Activated T-helper 2 cell treated with anti-CD3 and anti-CD28 coated beads, Interferon-gamma antibody, Interleukin-2, Interleukin-4, amounts not matched to agents 10 μg/mL and 5 μg/mL and 100 μg/mL, durations not matched to agents 14 hours and 24 hours and 36 hours (primary cell): ENCODE data around the gene FSCN2. TPM values are rescaled to one million over a fixed set of nuclear protein-coding genes. Genes with fewer than 3 reads are reported as not detected.

Experiments
- DNase-seq: peaks from one replicate; pipeline ENCODE4 v3.0.0; 2021; ENCODE audit warnings: low spot score
- H3K27ac Mint-ChIP-seq: one replicate; pipeline ENCODE4 v1.8.0; 2021; ENCODE audit warnings: mixed read lengths
- H3K27me3 Mint-ChIP-seq: one replicate; pipeline ENCODE4 v1.8.0; 2021; ENCODE audit warnings: low read depth, mixed read lengths
- H3K36me3 Mint-ChIP-seq: one replicate; pipeline ENCODE4 v1.8.0; 2021; ENCODE audit warnings: low read depth, mixed read lengths
- H3K4me1 Mint-ChIP-seq: one replicate; pipeline ENCODE4 v1.8.0; 2021; ENCODE audit warnings: low read depth, mixed read lengths
- H3K4me3 Mint-ChIP-seq: one replicate; pipeline ENCODE4 v1.8.0; 2021; ENCODE audit warnings: low read depth, mild to moderate bottlenecking, moderate library complexity, mixed read lengths
- H3K9me3 Mint-ChIP-seq: one replicate; pipeline ENCODE4 v1.8.0; 2021; ENCODE audit warnings: mixed read lengths
- intact Hi-C: fragments of 100-400 bp; cut with micrococcal nuclease; formaldehyde crosslinking; loops from one replicate; pipeline ENCODE4 v1.15.1; 2023
- total RNA-seq: library from RNA; stranded (reverse); gene quantifications from 2 replicates; pipeline ENCODE4 v1.2.3, GENCODE V29; 2022

FSCN2 gene
- total RNA-seq, 1 donor from 2014 or later, result 1.1 TPM

GRCh38 chr17:81537856-81538555 is 9.8 kb downstream of the FSCN2 start:
- peaks cover 13% of the 10 kb centered on the region for H3K36me3 Mint-ChIP-seq
- H3K4me1 Mint-ChIP-seq, result no peaks in the 10 kb centered on the region
- no peak for DNase-seq
- peaks cover 6% of the 10 kb centered on the region for H3K27me3 Mint-ChIP-seq
- H3K27ac Mint-ChIP-seq, result no peak overlapping the region
- intact Hi-C loops, result no loop called here
- no peak overlapping the region for H3K4me3 Mint-ChIP-seq
- H3K9me3 Mint-ChIP-seq, result no peaks in the 10 kb centered on the region

GRCh38 chr17:81538651-81539570 is 10.7 kb downstream of the FSCN2 start:
- intact Hi-C loops, result no loop called here
- Mint-ChIP-seq H3K27ac (no peak overlapping the region), H3K4me3 (no peak overlapping the region), H3K9me3 (no peaks in the 10 kb centered on the region), H3K4me1 (no peaks in the 10 kb centered on the region), H3K27me3 (peaks cover 6% of the 10 kb centered on the region), H3K36me3 (peaks cover 13% of the 10 kb centered on the region)
- DNase-seq, result no peak

DNA sequence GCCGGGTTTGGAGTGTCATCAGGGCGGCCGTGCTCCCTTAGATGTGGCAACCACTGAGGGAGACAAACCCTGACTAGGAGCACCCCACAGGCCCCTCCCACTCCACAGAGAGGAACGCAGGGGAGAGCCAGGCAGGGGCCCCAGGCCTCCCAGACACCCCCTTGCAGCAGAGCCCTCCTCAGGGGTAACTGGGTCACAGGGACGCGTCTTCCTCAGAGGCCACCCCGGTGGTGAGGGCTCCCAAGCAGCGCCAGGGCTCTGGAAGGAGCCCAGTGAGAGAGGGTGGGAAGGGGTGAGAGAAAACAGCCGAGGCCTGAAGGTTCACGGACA is 11.4 kb downstream of the FSCN2 start:
- Mint-ChIP-seq H3K9me3 (no peaks in the 10 kb centered on the region), H3K36me3 (peaks cover 16% of the 10 kb centered on the region), H3K27ac (no peak overlapping the region), H3K27me3 (peaks cover 6% of the 10 kb centered on the region), H3K4me1 (no peaks in the 10 kb centered on the region), H3K4me3 (no peak overlapping the region)
- intact Hi-C loops, result no loop called here
- DNase-seq, result no peak

DNA sequence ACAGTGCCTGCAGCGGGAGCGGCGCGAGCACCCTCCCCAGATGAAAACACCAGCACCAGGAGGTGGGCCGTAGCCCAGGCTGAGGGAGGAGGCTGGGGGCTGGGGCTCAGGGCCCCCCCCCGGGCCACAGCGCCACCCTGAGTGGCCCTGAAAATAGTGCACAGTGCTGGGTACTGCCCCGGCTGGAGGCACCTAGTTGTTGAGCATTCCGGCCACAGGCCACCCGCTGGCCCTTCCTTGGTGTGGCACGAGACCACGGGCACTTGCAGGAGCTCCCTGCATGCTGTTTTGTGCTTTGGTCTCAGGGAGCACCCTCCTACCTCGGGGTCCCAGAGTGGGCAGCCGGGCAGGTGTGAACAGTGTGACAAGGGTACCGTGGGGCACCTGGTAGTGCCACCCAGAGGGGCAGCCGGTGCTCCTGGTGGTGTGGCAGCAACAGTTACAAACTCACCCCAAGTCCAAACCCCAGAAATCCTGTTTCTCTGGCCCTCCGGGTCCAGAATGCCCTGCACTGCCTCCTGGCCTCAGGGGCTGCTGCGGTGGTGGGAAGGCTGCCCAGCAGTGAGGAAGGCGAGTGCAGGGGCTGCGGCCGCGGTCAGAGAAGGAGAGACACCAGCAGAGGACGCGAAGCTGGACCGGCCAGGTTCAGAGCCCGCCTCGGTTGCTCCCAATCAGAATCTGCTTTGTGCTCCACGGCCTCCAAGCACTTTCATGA is 11.9 kb downstream of the FSCN2 start:
- Mint-ChIP-seq H3K4me1 (no peaks in the 10 kb centered on the region), H3K27me3 (peaks cover 6% of the 10 kb centered on the region), H3K36me3 (peaks cover 16% of the 10 kb centered on the region), H3K4me3 (no peak overlapping the region), H3K27ac (no peak overlapping the region), H3K9me3 (no peaks in the 10 kb centered on the region)
- intact Hi-C loops, result no loop called here
- DNase-seq, result no peak

GRCh38 chr17:81540676-81541027 is 12.5 kb downstream of the FSCN2 start:
- H3K27ac Mint-ChIP-seq, result no peak overlapping the region

GRCh38 chr17:81541123-81541522 is 12.9 kb downstream of the FSCN2 start:
- Mint-ChIP-seq H3K27me3 (no peaks in the 10 kb centered on the region), H3K36me3 (peaks cover 18% of the 10 kb centered on the region), H3K27ac (no peak overlapping the region), H3K4me1 (no peaks in the 10 kb centered on the region), H3K4me3 (no peak overlapping the region), H3K9me3 (no peaks in the 10 kb centered on the region)
- intact Hi-C loops, result no loop called here
- DNase-seq, result no peak

More at GRCh38 chr17:81540676-81541027, 12.5 kb downstream of the FSCN2 start:
- Mint-ChIP-seq H3K27me3 (peaks cover 4% of the 10 kb centered on the region), H3K36me3 (peaks cover 16% of the 10 kb centered on the region), H3K9me3 (no peaks in the 10 kb centered on the region), H3K4me3 (no peak overlapping the region), H3K4me1 (no peaks in the 10 kb centered on the region)
- no peak for DNase-seq
- intact Hi-C loops, result no loop called here

GRCh38 chr17:81542431-81543338 is 14.5 kb downstream of the FSCN2 start:
- H3K27ac Mint-ChIP-seq, result no peak overlapping the region
- H3K9me3 Mint-ChIP-seq, result no peaks in the 10 kb centered on the region
- DNase-seq, result no peak
- intact Hi-C loops, result no loop called here
- H3K4me3 Mint-ChIP-seq, result no peak overlapping the region
- no peaks in the 10 kb centered on the region for H3K4me1 Mint-ChIP-seq
- no peaks in the 10 kb centered on the region for H3K27me3 Mint-ChIP-seq
- H3K36me3 Mint-ChIP-seq, result peaks cover 20% of the 10 kb centered on the region

GRCh38 chr17:81543339-81543675 is 15.1 kb downstream of the FSCN2 start:
- DNase-seq, result no peak
- no peaks in the 10 kb centered on the region for H3K9me3 Mint-ChIP-seq
- H3K4me3 Mint-ChIP-seq, result no peak overlapping the region
- H3K27me3 Mint-ChIP-seq, result no peaks in the 10 kb centered on the region
- peaks cover 20% of the 10 kb centered on the region for H3K36me3 Mint-ChIP-seq
- H3K27ac Mint-ChIP-seq, result no peak overlapping the region
- intact Hi-C loops, result no loop called here
- no peaks in the 10 kb centered on the region for H3K4me1 Mint-ChIP-seq

DNA sequence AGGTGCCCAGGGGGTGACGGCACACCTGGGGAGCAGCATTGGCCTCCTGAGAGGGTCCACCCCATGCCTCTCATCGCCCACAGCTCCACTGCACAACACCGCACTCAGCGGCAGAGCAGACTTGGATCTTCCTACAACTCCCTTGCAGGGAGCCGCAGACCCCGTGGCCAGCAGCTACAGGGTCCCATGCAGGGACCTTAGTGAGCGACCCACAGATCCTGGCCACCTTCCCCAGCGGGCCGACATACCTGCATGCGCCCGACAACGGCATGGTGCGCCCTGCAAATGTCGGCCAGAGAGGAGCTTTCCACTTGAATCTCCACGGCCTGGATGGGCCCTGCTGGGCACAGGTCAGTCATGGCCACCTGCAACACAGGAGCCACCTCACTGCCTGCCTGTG is 15.6 kb downstream of the FSCN2 start:
- Mint-ChIP-seq H3K9me3 (no peaks in the 10 kb centered on the region), H3K4me1 (no peaks in the 10 kb centered on the region), H3K36me3 (peaks cover 21% of the 10 kb centered on the region), H3K27me3 (no peaks in the 10 kb centered on the region), H3K27ac (no peak overlapping the region), H3K4me3 (no peak overlapping the region)
- intact Hi-C loops, result no loop called here
- DNase-seq, result no peak

- Mint-ChIP-seq H3K4me3 (no peak overlapping the region), H3K27ac (no peak overlapping the region), H3K4me1 (no peaks in the 10 kb centered on the region), H3K9me3 (no peaks in the 10 kb centered on the region), H3K36me3 (peaks cover 25% of the 10 kb centered on the region), H3K27me3 (no peaks in the 10 kb centered on the region)
- intact Hi-C loops, result no loop called here
- no peak for DNase-seq
Observed at GRCh38 chr17:81544281-81544974, 16.3 kb downstream of the FSCN2 start.

DNA sequence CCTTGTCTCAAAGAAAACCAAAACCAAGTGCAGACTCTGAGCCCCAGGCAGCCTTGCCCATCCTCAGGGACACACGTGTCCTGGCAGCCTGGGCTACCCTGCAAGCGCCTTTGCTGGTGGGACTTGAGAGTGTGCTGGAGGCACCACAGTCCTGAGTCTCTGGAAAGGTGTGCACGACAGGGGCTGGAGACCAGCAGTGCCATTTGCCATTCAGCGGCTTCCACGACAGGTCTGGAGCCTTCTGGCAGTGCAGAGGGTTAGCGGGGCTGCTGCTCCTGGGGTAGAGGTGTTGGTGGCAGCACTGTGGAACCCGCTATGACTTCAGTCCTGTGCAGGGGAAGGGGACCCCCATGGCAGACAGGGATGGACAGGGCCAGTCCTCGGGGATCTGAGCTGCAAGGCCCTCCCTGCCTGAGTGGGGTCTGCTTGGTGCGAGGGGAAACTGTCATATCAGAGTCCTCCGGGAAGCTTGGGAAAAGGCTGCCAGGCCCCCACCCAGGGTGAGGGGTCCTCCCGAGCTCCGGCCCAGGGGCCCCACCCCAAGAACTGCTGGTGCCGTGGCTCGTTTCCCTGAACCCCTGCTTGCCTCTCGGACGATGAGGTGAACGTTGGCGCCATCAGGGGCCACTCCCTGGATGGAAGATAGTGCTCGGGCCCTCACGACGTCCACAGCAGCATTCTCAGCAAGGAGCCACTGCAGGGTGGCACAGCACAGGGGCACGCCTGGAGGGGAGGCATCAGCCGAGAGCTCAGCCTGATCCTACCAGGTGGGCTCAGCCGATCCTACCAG is 17.2 kb downstream of the FSCN2 start:
- peaks cover 2% of the 10 kb centered on the region for H3K4me1 Mint-ChIP-seq
- H3K9me3 Mint-ChIP-seq, result no peaks in the 10 kb centered on the region
- peaks cover 35% of the 10 kb centered on the region for H3K36me3 Mint-ChIP-seq
- intact Hi-C loops, result no loop called here
- H3K27me3 Mint-ChIP-seq, result no peaks in the 10 kb centered on the region
- no peak overlapping the region for H3K27ac Mint-ChIP-seq
- no peak for DNase-seq
- H3K4me3 Mint-ChIP-seq, result no peak overlapping the region
